ENCODE results near the gene CDC23. TPM values are rescaled to one million over a fixed set of nuclear protein-coding genes. Genes with fewer than 3 reads are reported as not detected.
A peak's percentile ranks its signal among the peaks of the same experiment; 100 is the strongest.

Gene CDC23
- total and polyA plus RNA-seq, 2 of the 8 experiments (the other 6 are each of a cell fraction or from before 2014, with no cell fraction given) = 32.6 to 45.7 TPM

GRCh38 chr5:138138949-138139780 is 74.0 kb downstream of the CDC23 start, which contains the start of gene NME5 (continued):
- TF ChIP-seq CTCF (IDR thresholded peaks at IDR 0.05; ENCODE audit: control extremely low read depth in 1 of 3, insufficient read depth in 1 of 3, low read depth in 1 of 3, low read length in 3 of 3) = no peak
- TF ChIP-seq EGR1 (IDR thresholded peaks at IDR 0.05; ENCODE audit: borderline replicate concordance, low read depth, low read length) = no peak
- peak in 1 of 2 experiments; percentile 61; a peak in 1 of 4 replicates for TF ChIP-seq HDAC2 (IDR thresholded peaks at IDR 0.05; ENCODE audit: borderline replicate concordance in 1 of 2, low read depth in 2 of 2, low read length in 2 of 2)
- TF ChIP-seq CTBP2 (IDR thresholded peaks at IDR 0.05; ENCODE audit: borderline replicate concordance, insufficient read depth, insufficient read length, low read length) = no peak

Other genes starting within 250 kb of the CDC23 start
- 16.0 and 17.0 TPM in 2 replicates for gene FAM13B, start 180.2 kb downstream of the CDC23 start, total RNA-seq (2021; fragmentation: NEBNext Ultra II Directional; extraction: Animal tissue kit (Norgen Biotek cat#: 25700))
- gene FAM13B, start 180.2 kb downstream of the CDC23 start, polyA plus RNA-seq (2011; rRNA removed) = 4.9 and 6.4 TPM in 2 replicates
- gene WNT8A, start 129.3 kb downstream of the CDC23 start, total RNA-seq (2021; fragmentation: NEBNext Ultra II Directional; extraction: Animal tissue kit (Norgen Biotek cat#: 25700)) = 0.27 TPM in 1 of 2 replicates, not detected in the other
- 0.06 TPM in 1 of 2 replicates, not detected in the other for gene WNT8A, start 129.3 kb downstream of the CDC23 start, polyA plus RNA-seq (2011; rRNA removed)
- gene NME5, start 73.9 kb downstream of the CDC23 start, total RNA-seq (2021; fragmentation: NEBNext Ultra II Directional; extraction: Animal tissue kit (Norgen Biotek cat#: 25700)) = 0.63 and 0.89 TPM in 2 replicates
- 0.46 and 0.48 TPM in 2 replicates for gene NME5, start 73.9 kb downstream of the CDC23 start, polyA plus RNA-seq (2011; rRNA removed)
- 75.8 and 78.5 TPM in 2 replicates for gene BRD8, start 34.7 kb downstream of the CDC23 start, total RNA-seq (2021; fragmentation: NEBNext Ultra II Directional; extraction: Animal tissue kit (Norgen Biotek cat#: 25700))
- gene BRD8, start 34.7 kb downstream of the CDC23 start, polyA plus RNA-seq (2011; rRNA removed) = 28.8 and 37.8 TPM in 2 replicates
- gene KIF20A, start 34.2 kb downstream of the CDC23 start, total RNA-seq (2021; fragmentation: NEBNext Ultra II Directional; extraction: Animal tissue kit (Norgen Biotek cat#: 25700)) = 67.1 and 68.1 TPM in 2 replicates
- 26.4 and 33.3 TPM in 2 replicates for gene KIF20A, start 34.2 kb downstream of the CDC23 start, polyA plus RNA-seq (2011; rRNA removed)
- gene GFRA3, start 61.3 kb upstream of the CDC23 start, total RNA-seq (2021; fragmentation: NEBNext Ultra II Directional; extraction: Animal tissue kit (Norgen Biotek cat#: 25700)) = 0.88 and 1.2 TPM in 2 replicates
- gene GFRA3, start 61.3 kb upstream of the CDC23 start, polyA plus RNA-seq (2011; rRNA removed) = 3.4 TPM in 2 replicates
- gene CDC25C, start 118.5 kb upstream of the CDC23 start, total RNA-seq (2021; fragmentation: NEBNext Ultra II Directional; extraction: Animal tissue kit (Norgen Biotek cat#: 25700)) = 20.8 and 23.2 TPM in 2 replicates
- gene CDC25C, start 118.5 kb upstream of the CDC23 start, polyA plus RNA-seq (2011; rRNA removed) = 12.1 and 18.4 TPM in 2 replicates
- 57.6 and 58.9 TPM in 2 replicates for gene FAM53C, start 124.9 kb upstream of the CDC23 start, total RNA-seq (2021; fragmentation: NEBNext Ultra II Directional; extraction: Animal tissue kit (Norgen Biotek cat#: 25700))
- gene FAM53C, start 124.9 kb upstream of the CDC23 start, polyA plus RNA-seq (2011; rRNA removed) = 72.7 and 75.3 TPM in 2 replicates
- 78.1 and 79.7 TPM in 2 replicates for gene KDM3B, start 139.4 kb upstream of the CDC23 start, total RNA-seq (2021; fragmentation: NEBNext Ultra II Directional; extraction: Animal tissue kit (Norgen Biotek cat#: 25700))
- gene KDM3B, start 139.4 kb upstream of the CDC23 start, polyA plus RNA-seq (2011; rRNA removed) = 21.1 and 27.1 TPM in 2 replicates
- gene REEP2, start 225.7 kb upstream of the CDC23 start, total RNA-seq (2021; fragmentation: NEBNext Ultra II Directional; extraction: Animal tissue kit (Norgen Biotek cat#: 25700)) = 40.2 and 41.4 TPM in 2 replicates
- 26.5 and 44.7 TPM in 2 replicates for gene REEP2, start 225.7 kb upstream of the CDC23 start, polyA plus RNA-seq (2011; rRNA removed)